Omental fat pad (tissue), 4 donors: ENCODE measurements around the gene TOMM40. TPM values are rescaled to one million over a fixed set of nuclear protein-coding genes. Genes with fewer than 3 reads are reported as not detected.
"Not testable (repeated sequence)": the region's sequence is repeated elsewhere in the genome, so short reads cannot be mapped to it uniquely, and the experiment has no call there.

Source experiments
- ATAC-seq: fragments of 150-250 bp; one replicate; pipeline ENCODE4 v1.9.1; 2016; ENCODE audit warnings: mild to moderate bottlenecking, moderate library complexity; ENCODE audit not compliant: low FRiP score
- DNase-seq: peaks from one replicate; pipeline ENCODE4 v3.0.0-alpha.2; 2019; ENCODE audit warnings: low spot score
- CTCF ChIP-seq, 3 donors: fragments of 450-650 bp; IDR thresholded peaks; one replicate each; pipeline ENCODE4 v1.5.1; 2016 to 2017; ENCODE audit warnings: antibody characterized with exemption in 3 of 3, mild to moderate bottlenecking in 3 of 3, moderate library complexity in 2 of 3
- total RNA-seq, 4 donors: library from RNA; depleted of rRNA; stranded (reverse); fragments of >200 nt; gene quantifications; one replicate each; pipeline ENCODE4 v1.1.0, GENCODE V29; 2016

TOMM40 gene
- total RNA-seq, 4 donors from 2014 or later, result 37.2 to 121 (median 44.2) TPM

- no peak for ATAC-seq
- no peak for TF ChIP-seq CTCF (IDR thresholded peaks at IDR 0.05)
Measured at GRCh38 chr19:44879309-44880065, 11.6 kb upstream of the TOMM40 start.

GRCh38 chr19:44882063-44882462 is 9.0 kb upstream of the TOMM40 start:
- no peak for ATAC-seq
- DNase-seq, result no peak
- no peak for TF ChIP-seq CTCF (IDR thresholded peaks at IDR 0.05)

More at GRCh38 chr19:44879309-44880065, 11.6 kb upstream of the TOMM40 start:
- DNase-seq, result no peak

GRCh38 chr19:44882619-44883397 is 8.2 kb upstream of the TOMM40 start:
- not testable (repeated sequence) for DNase-seq, ATAC-seq

GRCh38 chr19:44883922-44884321 is 7.1 kb upstream of the TOMM40 start:
- no peak for TF ChIP-seq CTCF (IDR thresholded peaks at IDR 0.05)
- ATAC-seq, result no peak
- no peak for DNase-seq

GRCh38 chr19:44884566-44884965 is 6.5 kb upstream of the TOMM40 start:
- no peak for ATAC-seq
- TF ChIP-seq CTCF (IDR thresholded peaks at IDR 0.05), result no peak

GRCh38 chr19:44886141-44886540 is 4.9 kb upstream of the TOMM40 start:
- TF ChIP-seq CTCF (IDR thresholded peaks at IDR 0.05), result no peak

More at GRCh38 chr19:44884566-44884965, 6.5 kb upstream of the TOMM40 start:
- DNase-seq, result no peak

GRCh38 chr19:44887648-44888047 is 3.4 kb upstream of the TOMM40 start:
- TF ChIP-seq CTCF (IDR thresholded peaks at IDR 0.05), result no peak
- ATAC-seq (no peak), DNase-seq (no peak)

More at GRCh38 chr19:44886141-44886540, 4.9 kb upstream of the TOMM40 start:
- ATAC-seq, result no peak
- DNase-seq, result no peak

GRCh38 chr19:44888335-44888734 is 2.7 kb upstream of the TOMM40 start:
- DNase-seq, ATAC-seq: not testable (repeated sequence)
